GM19193 (cell line): ENCODE results near the gene PABPN1L.

Experiments used
- POLR2A ChIP-seq: IDR thresholded peaks from 4 replicates; pipeline ENCODE4 v1.6.1; 2011; ENCODE audit not compliant: insufficient read depth, insufficient read length; ENCODE audit errors: extremely low read depth

Gene PABPN1L

GRCh38 chr16:88906535-88907105, 40.2 kb upstream of the PABPN1L start:
- TF ChIP-seq POLR2A, result no peak

- TF ChIP-seq POLR2A, result no peak
Measured at GRCh38 chr16:88906020-88906419, 39.6 kb upstream of the PABPN1L start.

GRCh38 chr16:88905563-88905962, 39.1 kb upstream of the PABPN1L start:
- no peak for TF ChIP-seq POLR2A

GRCh38 chr16:88904676-88905365, 38.4 kb upstream of the PABPN1L start:
- TF ChIP-seq POLR2A, result no peak

- no peak for TF ChIP-seq POLR2A
Measured at GRCh38 chr16:88903267-88903666, 36.8 kb upstream of the PABPN1L start.

GRCh38 chr16:88902744-88903143, 36.3 kb upstream of the PABPN1L start:
- no peak for TF ChIP-seq POLR2A

- TF ChIP-seq POLR2A, result no peak
Measured at GRCh38 chr16:88901718-88902337, 35.4 kb upstream of the PABPN1L start.

GRCh38 chr16:88900662-88901052, 34.2 kb upstream of the PABPN1L start:
- TF ChIP-seq POLR2A, result no peak

- no peak for TF ChIP-seq POLR2A
Measured at GRCh38 chr16:88899901-88900661, 33.6 kb upstream of the PABPN1L start.

GRCh38 chr16:88897696-88898425, 31.4 kb upstream of the PABPN1L start:
- no peak for TF ChIP-seq POLR2A

GRCh38 chr16:88896238-88897070, 30.0 kb upstream of the PABPN1L start:
- no peak for TF ChIP-seq POLR2A

GRCh38 chr16:88895335-88895734, 28.9 kb upstream of the PABPN1L start:
- no peak for TF ChIP-seq POLR2A

GRCh38 chr16:88894681-88895300, 28.3 kb upstream of the PABPN1L start:
- no peak for TF ChIP-seq POLR2A

GRCh38 chr16:88893127-88893968, 26.9 kb upstream of the PABPN1L start:
- no peak for TF ChIP-seq POLR2A
